Left cardiac atrium (tissue), 4 donors: ENCODE results near the gene PRSS27. TPM values are rescaled to one million over a fixed set of nuclear protein-coding genes. Genes with fewer than 3 reads are reported as not detected.
"Not testable (repeated sequence)": the region's sequence is repeated elsewhere in the genome, so short reads cannot be mapped to it uniquely, and the experiment has no call there.

ENCODE experiments used
- ATAC-seq, 2 donors: fragments of 200-7000 bp; cut with Tn5 transposase; one replicate each; pipeline ENCODE4 v1.9.1; 2020; ENCODE audit warnings: mild to moderate bottlenecking in 2 of 2, moderate library complexity in 2 of 2
- DNase-seq: peaks from one replicate; pipeline ENCODE4 v3.0.0-alpha.2; 2020
- intact Hi-C, 2 donors: fragments of 100-400 bp; cut with DNase I; formaldehyde crosslinking; loops; one replicate each; pipeline versions ENCODE4 v1.14.1 to v1.15.1; 2022 to 2023
- total RNA-seq, 2 donors: library from RNA; stranded (reverse); fragmentation: NEBNext Ultra II Directional; extraction: Animal tissue kit (Norgen Biotek cat#: 25700); gene quantifications; one replicate each; pipeline ENCODE4 v1.2.1, GENCODE V29; 2021
- donor health status: DM: no; HTN: yes; CAD: no.
- donor health status: DM: no; HTN: yes; CAD: no; lungs with severe emphysema.
- donor health status: DM: yes; HTN: yes; CAD: no.
- donor health status: Dilated cardiomyopathy.

Gene PRSS27
- total RNA-seq, 2 donors from 2014 or later, result 0.44 to 0.65 TPM

GRCh38 chr16:2701272-2701671 is 18.8 kb downstream of the PRSS27 start:
- ATAC-seq (no peak), DNase-seq (no peak)
- intact Hi-C loops, result no loop called here

DNA sequence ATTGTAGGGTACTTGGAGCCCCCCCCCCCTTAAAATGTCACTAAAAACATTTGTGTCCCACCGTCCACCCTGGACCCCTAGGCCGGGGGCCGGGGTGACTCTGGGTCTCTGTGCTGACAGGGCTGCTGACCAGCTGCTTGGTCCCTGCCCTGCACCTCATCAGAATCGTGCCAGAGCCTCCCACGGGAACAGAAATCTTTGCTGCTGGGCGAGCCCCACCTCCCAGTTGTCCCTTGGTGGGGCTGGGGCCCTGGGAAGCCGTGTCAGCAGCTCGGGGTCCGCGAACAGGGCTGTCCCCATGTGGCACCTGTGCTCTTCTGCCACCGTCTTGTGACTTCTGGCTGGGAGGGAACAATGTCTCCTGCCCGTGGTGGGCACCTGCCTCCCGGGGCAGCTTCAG is 19.2 kb downstream of the PRSS27 start:
- ATAC-seq (no peak), DNase-seq (no peak)
- intact Hi-C loops, result no loop called here

GRCh38 chr16:2699791-2700600 is 20.0 kb downstream of the PRSS27 start:
- intact Hi-C loops, result no loop called here
- ATAC-seq (no peak), DNase-seq (no peak)

DNA sequence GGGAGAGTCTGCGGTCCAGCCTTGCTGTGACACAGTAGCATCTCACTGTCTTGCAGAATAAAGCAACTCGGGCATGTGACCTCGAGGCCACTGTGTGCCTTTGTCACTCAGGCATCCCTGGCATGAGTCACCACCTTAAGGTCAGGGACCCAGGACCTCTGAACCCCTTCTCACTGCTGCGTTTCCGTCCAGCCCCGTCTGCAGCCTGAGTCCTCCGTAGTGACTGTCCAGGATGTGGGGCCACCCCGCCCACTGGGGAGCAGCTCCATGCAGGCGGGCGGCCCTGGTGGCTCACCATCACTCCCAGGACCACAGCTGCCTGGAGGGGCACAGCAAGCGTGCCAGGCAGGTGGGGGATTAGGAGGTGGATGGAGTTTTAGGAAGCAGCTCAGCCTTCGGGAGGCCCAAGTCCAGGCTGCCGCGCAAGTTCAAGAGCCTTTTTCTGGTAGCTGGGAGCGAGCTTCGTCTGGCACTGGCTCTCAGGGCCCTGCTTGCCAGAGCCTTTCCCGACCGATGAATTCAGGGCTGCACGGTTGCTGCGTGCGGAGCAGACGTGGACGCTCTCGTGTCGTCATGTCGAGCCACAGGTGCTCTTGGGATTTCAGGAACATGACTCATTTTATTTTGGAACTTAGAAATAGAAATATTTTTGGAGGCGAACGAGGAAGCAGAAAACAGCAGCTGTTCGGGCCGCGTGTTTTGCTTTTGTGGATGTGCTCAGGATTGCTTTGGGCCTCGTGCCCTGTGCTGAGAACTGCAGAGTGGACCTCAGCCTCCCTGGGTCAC is 20.9 kb downstream of the PRSS27 start:
- ATAC-seq (no peak), DNase-seq (no peak)
- intact Hi-C loops, result no loop called here

GRCh38 chr16:2698103-2698870 is 21.7 kb downstream of the PRSS27 start:
- no peak for ATAC-seq
- intact Hi-C loops, result no loop called here
- DNase-seq, result no peak

DNA sequence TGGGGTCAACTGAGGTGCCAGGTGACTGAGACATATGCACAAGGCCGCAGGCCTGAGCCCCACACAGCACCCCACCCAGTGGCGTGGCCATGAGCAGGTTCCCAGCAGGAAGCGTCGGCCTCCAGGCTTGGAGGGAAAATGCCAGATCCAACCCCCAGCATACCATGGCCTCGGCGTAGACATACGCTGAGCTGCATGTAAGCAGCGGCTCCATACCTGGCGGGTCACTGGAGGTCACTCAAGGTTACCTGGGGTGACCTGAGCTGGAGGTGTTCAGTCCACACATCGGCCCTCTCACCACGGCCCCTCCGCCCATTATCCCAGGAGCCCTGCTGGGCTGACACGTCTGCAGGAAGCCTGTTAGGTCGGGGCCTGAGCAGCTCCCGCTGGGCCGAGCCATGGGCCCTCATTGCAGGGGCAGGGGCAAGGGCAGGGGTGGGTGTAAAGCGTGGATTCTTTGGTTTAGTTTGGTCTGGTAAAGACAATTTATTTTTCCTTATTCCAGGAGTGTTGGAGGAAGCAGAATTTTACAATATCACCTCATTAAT is 22.5 kb downstream of the PRSS27 start:
- intact Hi-C loops, result no loop called here
- DNase-seq, result no peak
- no peak for ATAC-seq

DNA sequence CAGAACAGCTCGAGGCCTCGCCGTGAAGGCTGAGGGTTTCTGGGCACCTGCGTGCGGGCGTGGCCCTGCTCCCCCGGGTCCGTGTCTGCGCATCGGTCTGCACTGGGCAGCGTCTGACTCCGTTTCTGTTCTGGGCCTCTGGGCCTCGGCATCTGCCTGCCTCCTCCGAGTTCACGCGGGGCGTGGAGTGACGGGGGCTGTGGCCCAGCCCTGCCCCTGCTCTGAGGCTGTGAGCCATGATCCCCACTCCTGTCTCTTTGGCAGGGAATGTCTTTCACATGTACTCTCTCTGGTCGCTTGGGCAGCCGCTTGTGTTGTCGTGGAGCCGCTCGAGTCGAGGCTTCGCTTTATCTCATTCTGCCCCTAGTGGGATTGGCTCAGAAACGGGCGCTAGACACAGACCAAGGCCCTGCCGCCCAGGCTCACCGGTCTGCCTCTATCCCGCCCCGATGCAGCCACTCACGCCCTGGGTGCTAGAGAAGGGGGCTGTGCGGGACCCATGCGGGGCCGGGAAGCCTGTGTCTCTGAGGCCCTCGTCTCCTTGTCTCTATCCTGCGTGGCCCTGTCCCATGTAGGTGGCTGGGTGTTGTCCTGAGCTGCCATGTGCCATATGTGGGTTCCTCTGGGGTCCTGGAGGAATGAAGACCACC is 23.3 kb downstream of the PRSS27 start:
- DNase-seq, intact Hi-C loops, ATAC-seq: not testable (repeated sequence)

DNA sequence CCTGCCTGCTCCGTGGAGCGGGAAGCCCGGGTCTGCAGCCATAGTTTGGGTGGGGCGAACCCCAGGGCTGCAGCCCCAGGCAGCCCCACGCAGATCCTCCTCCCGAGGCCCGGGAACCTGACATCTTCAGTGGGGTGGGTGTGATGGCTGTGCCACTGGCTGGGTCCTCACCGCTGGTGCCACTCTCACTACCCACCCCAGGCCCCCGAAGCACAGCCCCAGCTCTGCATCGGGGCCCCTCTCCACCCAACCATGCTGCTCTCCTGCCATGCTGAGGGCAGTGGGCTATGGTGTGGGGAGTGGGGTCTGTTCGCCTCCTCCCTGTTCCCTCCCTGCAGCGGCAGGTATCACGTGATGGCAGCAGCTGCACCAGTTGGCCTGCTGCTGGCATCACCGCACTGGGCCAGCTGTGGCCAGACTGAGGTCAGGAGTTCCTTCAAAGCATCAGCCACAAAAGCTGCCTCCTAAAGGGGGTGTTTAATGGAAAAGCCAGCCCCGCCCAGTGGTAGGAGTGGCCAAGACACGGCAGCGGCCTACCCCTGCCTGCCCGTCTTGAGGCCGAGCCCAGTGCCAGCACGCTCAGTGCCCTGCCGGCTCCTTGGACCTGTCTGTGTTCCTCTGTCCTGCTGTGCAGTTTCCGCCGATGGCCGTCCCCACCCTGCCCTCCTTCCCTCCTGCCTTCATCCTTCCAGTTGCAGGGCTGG is 26.9 kb downstream of the PRSS27 start:
- DNase-seq, result no peak
- intact Hi-C loops, result no loop called here
- peak; percentile 3 to 12 for ATAC-seq

GRCh38 chr16:2692251-2692947 is 27.6 kb downstream of the PRSS27 start:
- no peak for DNase-seq
- peak; percentile 76 to 80 for ATAC-seq
- intact Hi-C loops, result no loop called here

DNA sequence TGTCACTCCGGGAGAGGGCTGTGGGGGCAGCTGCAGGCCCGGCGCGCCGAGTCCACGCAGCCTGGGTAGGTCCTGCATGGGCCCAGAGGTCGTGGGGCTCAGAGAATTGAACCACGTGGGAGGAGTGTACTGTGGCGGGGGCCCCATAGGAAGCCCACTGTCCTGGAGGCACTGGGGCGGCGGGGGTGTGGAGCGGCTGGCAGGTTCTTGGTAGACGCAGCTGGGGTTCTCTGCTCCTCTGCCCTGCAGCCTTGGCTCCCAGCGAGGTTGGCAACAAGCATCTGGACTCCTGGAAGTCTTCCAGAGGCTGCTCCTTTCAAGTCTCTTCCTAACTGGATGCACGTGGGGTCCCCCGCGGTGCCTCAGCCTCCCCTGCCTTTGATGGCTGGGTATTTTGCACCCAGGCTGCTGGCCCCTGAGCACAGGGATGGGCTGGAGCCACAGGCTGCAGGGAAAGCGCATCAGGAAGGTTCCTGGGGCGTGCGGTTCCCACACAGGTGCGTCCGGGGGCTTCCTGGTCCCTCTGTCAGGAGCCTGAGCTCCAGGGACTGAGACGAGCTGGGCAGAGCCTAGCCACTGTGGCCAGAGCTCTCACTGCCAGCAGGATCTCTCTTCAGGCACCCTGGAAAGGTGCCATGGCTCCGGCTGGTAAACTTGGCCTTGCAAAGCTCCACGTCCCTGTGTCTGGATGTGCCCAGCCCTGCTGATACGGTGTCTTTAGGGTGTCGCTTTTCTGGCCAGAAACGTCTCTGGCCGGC is 28.4 kb downstream of the PRSS27 start:
- ATAC-seq, result peak; percentile 38 to 52
- DNase-seq, result no peak
- intact Hi-C loops, result no loop called here

DNA sequence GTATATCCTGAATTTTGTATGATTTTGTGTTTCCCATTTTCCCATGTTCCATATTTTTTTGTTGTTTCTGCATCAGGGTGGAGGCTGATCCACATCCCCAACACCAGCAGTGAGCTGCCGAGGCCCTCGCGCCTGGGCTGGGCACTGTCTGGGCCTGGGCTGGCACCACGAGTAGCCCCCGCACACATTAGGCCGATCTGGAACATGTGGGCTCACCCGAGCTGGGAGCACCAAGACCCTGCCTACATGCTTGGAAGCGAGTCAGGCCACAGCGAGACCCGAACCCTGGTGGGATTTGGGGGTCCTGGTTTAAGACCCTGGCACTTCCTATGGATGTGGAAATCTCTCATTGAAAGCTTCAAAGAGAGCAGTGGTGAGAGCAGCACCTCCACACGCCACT is 29.2 kb downstream of the PRSS27 start:
- DNase-seq, result no peak
- intact Hi-C loops, result no loop called here
- no peak for ATAC-seq

GRCh38 chr16:2689968-2690801 is 29.8 kb downstream of the PRSS27 start:
- no peak for ATAC-seq

DNA sequence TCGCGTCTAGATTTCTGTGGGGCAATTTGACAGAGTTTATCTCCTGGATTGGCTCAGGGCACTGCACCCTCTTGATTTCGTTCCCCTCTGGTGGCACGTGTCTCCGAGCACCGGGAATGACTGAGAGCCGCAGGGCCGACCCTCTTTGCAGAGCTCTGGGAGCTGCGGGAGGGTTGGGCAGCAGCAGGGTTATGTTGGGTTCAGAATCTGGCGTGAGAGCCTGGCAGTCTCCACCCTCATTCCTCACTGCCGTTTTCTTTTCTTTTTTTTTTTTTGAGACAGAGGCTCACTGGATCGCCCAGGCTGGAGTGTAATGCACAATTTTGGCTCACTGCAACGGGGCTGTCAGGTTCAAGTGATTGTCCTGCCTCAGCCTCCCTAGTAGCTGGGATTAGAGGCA is 30.6 kb downstream of the PRSS27 start:
- ATAC-seq, result peak in 1 of 2 donors; percentile 10
- DNase-seq, intact Hi-C loops: not testable (repeated sequence)

More at GRCh38 chr16:2689968-2690801, 29.8 kb downstream of the PRSS27 start:
- DNase-seq, result peak; percentile 25
- intact Hi-C loops, result no loop called here

- intact Hi-C loops, result no loop called here
- DNase-seq (peak; percentile 10), ATAC-seq (no peak)
These were observed 32.3 kb downstream of the PRSS27 start for GRCh38 chr16:2687531-2688308.

DNA sequence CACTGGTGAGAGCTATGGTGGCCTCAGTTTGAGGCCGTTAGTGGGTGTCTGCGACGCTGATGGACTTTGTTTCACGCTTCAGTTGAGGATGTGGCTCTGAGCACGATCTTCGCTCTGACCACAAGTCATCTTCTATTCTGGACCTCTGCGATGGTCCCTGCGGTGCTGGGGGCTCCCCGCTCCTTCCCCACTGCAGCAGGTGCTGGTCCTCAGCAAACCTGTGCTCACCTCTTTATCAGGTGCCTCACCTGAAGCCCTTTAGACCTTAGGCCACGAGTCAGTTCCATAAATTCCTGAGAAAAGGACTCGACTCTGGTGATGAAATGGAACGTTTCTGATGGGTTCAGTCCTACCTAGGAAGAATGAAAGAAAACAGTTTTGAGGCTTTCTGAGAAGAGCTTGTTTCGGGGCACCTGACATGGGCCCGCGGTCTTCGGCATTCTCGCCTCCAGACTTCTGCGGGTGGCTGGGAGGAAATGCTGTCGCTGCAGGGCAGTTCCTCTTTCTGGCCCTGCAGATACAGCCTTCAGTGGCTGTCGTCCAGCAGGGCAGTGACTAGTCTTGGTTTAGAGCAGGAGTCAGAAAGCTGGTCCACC is 33.0 kb downstream of the PRSS27 start:
- DNase-seq (peak; percentile 46), ATAC-seq (no peak)
- intact Hi-C loops, result no loop called here
